Smooth muscle cell of the brain vasculature (primary cell): ENCODE data around the gene SERGEF.

Experiments used
- DNase-seq: peaks from one replicate; pipeline ENCODE4 v3.0.0-alpha.2; 2012; ENCODE audit warnings: low read depth, low spot score

SERGEF gene

GRCh38 chr11:17952487-17952886 is 60.4 kb downstream of the SERGEF start:
- no peak for DNase-seq

DNA sequence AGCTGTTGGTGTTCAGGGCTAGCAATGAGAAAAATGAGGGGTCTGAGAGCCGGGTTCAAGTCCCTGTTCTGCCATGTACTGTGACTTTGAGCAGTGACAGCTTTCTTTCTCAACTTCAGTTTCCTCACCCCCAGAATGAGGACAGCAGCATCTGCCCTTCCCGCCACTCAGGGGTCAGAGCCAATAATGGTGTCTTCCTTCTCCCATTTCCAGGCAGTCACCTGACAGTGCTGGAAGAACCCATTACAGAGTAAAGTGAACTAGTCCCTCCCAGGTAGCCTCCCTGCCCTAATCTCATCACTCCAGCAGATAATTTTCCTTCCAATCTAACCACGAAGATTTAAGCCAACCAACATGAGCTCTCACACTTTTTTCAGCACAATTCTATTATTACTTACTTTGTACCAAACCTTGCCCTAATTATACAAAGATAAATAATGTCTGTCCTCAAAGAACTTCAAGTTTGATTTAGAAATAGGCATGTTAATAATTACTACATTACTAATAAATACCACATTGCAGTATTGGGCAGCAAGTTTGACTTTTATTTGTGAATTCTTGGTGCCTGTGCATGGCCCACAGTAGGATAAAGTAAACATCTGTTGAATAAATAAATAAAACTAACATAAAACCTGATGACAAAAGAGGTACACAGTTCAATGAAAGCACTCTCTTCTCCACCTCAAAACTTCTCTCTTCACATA is 61.0 kb downstream of the SERGEF start:
- no peak for DNase-seq

DNA sequence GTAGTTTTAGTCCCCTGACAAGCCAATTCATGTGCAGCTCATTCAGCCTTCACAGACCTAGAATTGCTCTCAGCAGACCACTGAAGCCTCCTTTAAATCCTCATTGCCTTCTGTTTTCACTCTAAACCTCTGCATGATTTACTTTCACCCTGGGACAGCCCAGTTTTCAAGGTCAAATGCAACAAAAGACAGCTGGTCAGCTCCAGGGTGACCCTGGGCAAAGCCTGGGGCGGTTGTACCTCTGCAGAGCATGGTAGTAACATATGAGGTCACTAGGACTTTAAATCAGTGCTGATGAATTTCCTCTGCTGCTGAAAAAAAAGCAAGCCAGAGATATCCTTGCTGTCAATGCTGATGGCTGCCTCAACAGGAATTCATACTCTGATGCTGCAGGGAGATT is 62.2 kb downstream of the SERGEF start:
- no peak for DNase-seq

DNA sequence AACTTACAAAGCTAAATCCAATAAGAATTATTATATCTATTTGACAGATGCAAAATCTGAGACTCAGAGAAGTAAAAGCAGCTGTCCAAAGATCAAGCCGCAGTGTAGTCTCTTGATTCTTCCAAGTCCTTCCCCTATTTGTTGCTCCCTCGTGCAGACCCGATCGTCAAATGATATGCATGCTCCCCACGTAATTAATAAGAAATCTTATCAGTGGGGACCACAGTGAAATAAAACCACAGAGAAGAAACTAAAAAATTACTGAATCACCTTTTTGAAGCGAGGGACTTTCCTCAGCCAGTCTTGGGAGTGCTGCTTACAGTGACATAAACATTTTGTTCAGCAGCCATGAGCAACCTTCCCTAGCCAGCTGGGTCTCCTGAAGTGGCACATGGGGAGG is 64.6 kb downstream of the SERGEF start:
- DNase-seq, result no peak

DNA sequence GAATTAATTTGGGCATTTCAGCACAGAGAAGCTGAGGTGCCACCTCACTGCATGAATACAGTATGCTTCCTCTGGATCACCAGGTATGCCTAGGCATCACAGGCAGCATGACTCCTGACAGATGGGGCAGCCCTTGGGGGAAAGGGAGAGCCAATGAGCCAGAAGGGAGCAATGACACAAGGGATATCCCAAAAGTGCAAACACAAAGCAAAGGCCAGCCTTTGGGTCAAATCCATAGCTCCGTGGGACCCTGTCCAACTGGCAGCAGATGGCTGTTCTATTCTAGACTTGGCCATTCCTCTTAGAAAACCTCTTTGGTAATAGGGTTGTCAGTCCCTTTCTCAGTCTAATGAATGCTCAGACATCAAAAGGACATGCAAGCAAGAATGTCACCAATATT is 73.3 kb downstream of the SERGEF start:
- DNase-seq, result no peak

GRCh38 chr11:17936790-17937189 is 76.1 kb downstream of the SERGEF start:
- DNase-seq, result no peak

DNA sequence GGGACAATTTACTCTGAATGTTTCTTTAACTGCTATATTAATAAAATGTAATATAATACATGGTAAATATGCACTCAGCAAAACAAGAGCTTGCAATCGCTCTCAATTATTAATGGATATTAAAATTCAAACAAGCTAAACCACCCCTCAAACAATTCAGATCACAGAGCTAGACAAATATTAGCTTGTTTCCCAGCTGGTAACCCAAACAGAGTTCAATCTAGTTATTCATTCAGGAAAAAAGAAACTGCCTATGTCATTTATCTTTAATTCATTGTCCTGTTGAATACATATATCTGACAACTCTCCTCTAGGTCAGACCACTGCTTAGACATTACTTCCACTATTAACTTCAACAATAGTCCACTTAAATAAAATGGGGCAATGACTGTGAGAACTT is 78.7 kb downstream of the SERGEF start:
- DNase-seq, result no peak

- no peak for DNase-seq
Measured at GRCh38 chr11:17933708-17934107, 79.1 kb downstream of the SERGEF start.

- DNase-seq, result no peak
Measured at GRCh38 chr11:17932472-17932871, 80.4 kb downstream of the SERGEF start.

DNA sequence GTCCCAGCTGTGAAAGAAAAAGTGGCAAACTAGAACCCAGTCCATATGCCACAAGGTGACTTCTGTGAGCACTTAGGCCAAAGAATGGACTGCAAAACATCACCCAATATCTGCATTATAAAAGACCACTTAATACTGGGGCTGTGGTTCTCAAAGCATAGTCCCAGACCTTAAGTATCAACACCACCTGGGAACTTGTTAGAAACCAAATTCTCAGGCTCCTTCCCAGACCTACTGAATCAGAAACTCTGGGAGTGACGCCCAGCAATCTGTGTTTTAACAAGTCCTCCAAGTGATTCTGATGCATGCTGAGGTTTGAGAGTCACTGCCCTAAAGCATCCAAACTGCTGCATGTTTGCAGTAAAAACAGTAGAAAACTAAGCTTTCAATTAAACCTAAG is 81.3 kb downstream of the SERGEF start:
- DNase-seq, result no peak

DNA sequence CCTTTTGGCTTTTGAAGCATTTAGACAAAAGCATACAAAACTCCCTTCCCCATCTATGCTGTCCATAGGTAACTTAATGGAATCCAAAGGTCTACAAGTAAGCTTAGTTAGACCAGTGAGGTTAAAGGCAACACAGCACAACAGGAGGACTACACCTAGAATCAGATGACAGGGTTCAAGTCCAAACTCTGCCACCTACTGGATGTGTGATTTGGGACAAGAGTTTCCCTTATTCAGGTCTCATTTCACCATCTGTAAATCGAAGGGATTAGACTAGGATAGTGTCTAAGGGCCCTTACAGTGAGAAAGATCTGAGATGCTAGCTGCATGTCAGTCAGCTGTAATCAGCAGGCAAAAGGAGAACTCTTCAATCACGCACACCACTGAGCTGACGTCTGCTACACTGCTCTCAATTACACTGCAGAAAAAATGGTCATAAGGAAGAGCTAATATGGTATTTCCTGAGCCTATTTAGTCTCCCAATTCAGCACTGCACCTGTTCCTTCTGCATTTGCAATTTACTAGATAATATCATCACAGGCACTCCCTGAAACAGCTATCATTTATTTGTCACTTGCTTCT is 82.2 kb downstream of the SERGEF start:
- no peak for DNase-seq

GRCh38 chr11:17929171-17929570 is 83.7 kb downstream of the SERGEF start:
- DNase-seq, result peak; percentile 37

GRCh38 chr11:17927681-17928343 is 85.0 kb downstream of the SERGEF start:
- no peak for DNase-seq

- no peak for DNase-seq
Measured at GRCh38 chr11:17927041-17927440, 85.8 kb downstream of the SERGEF start.

DNA sequence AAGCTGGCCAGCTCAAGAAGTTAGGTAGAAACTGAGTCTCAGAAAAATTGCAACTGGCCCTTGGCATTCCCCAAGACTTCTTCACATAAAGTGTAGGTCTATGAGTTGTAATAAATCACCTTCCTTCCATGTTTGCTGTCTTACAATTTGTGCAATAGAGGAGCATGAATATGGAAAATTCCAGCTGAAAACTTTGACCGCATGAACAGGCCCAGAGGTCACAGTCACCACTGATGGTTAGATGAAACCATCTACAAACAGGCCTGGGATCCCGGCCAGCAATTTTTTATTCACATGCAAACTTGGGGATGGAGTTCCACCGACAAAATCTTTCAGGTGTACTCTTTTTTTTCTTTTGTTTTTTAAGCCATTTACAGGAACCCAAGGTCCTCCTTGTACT is 88.1 kb downstream of the SERGEF start:
- no peak for DNase-seq

DNA sequence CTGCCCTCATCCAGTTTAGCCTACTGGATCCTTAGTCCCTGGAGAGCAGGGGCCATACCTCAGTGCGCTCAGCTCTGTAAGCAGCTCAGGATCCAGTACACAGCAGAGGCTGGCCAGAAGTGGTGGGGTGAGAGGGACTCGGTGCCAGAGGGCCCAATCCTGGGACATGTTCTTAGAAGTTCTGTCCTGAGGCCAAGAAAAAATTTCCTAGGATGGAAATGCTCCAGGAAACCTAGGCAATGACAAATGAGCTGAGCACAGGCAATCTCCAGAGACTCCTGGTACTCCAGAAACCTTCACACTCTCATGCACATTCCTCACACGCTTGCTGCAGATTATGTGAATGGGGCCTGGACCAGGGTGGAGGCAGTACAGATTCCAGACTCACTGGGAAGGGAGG is 89.6 kb downstream of the SERGEF start:
- DNase-seq, result no peak

- DNase-seq, result no peak
Measured at GRCh38 chr11:17922416-17922788, 90.4 kb downstream of the SERGEF start.

GRCh38 chr11:17921659-17922415 is 91.0 kb downstream of the SERGEF start:
- DNase-seq, result peak; percentile 35

- DNase-seq, result no peak
Measured at GRCh38 chr11:17918049-17918605, 94.7 kb downstream of the SERGEF start.

DNA sequence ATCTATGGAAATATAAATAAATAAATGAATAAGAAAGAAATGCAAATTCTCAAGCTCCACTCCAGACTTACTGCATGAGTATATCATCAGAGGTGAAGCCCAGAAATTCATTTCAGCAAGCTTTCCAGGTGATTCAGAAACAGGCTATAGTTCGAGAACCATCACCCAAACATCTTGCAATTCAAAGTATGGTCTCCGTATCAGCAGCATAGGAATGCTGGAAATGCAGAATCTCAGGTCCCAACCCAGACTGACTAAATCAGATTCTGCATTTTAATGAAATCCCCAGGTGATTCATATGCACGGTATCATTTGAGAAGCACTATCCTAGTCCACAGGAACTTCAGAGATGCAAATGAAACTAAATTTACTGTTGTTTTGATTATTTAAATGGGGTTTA is 95.3 kb downstream of the SERGEF start:
- no peak for DNase-seq

- DNase-seq, result no peak
Measured at GRCh38 chr11:17915500-17916143, 97.2 kb downstream of the SERGEF start.

DNA sequence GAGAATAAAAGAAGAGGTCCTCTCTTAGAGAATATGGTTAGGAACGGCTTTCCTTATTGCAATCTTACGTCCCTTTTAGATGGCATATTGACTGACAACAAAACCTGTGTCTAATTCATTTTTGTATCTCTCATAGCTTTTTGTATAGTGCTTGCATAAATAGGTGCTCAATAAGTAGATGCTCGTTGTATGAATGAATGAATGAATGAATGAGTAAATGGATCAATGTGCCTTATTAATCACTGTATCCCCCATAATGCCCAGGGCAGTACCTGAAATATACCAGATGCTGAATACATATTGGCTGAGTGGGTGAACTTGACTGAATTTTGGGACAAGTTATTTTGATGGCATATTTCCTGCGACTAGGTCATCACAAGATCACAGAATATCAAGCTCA is 97.9 kb downstream of the SERGEF start:
- no peak for DNase-seq
